Caco-2 (cell line): ENCODE results near the gene DEFB132. TPM values are rescaled to one million over a fixed set of nuclear protein-coding genes. Genes with fewer than 3 reads are reported as not detected.

ENCODE experiments used
- BruUV-seq: library from RNA; stranded (reverse); fragments of 400-500 nt; replicated peaks from 2 replicates; lab custom pipeline; 2021; lab: Mats Ljungman, UMichigan
- CTCF ChIA-PET: fragments of 300-600 bp; sonication (Branson Sonifier 250); formaldehyde crosslinking; loops from one replicate; lab custom pipeline; 2022; ENCODE audit warnings: antibody characterized with exemption; lab: Charles Lee
- POLR2A ChIA-PET: fragments of 300-600 bp; sonication (Branson Sonifier 250); formaldehyde crosslinking; loops from one replicate; lab custom pipeline; 2022; ENCODE audit warnings: antibody characterized with exemption; lab: Charles Lee
- DNase-seq, 2 experiments: peaks; one replicate each; pipeline versions ENCODE4 v3.0.0 to v3.0.0-alpha.2; 2020 to 2022
- H3K27me3 ChIP-seq: replicated peaks from 2 replicates; pipeline ENCODE4 v1.6.0; 2011; ENCODE audit warnings: low read length; ENCODE audit not compliant: control insufficient read depth, insufficient read depth
- H3K36me3 ChIP-seq: 2 replicates; pipeline ENCODE4 v1.5.1; 2011; ENCODE audit warnings: low read length; ENCODE audit not compliant: control insufficient read depth, insufficient read depth
- H3K4me1 ChIP-seq: fragments of 250-450 bp; sonication (Bioruptor Pico); 2 replicates; pipeline ENCODE4 v1.5.1; 2020; ENCODE audit warnings: mild to moderate bottlenecking
- H3K4me3 ChIP-seq: 2 replicates; pipeline ENCODE4 v1.5.1; 2011; ENCODE audit warnings: low read depth, mild to moderate bottlenecking, control low read depth, low read length
- H3K9me3 ChIP-seq: fragments of 250-450 bp; sonication (Bioruptor Pico); 2 replicates; pipeline ENCODE4 v1.5.1; 2020; ENCODE audit warnings: mild to moderate bottlenecking, moderate library complexity
- H3K27ac Mint-ChIP-seq: one replicate; pipeline ENCODE4 v1.8.0; 2022; ENCODE audit warnings: mixed read lengths; ENCODE audit not compliant: unreplicated experiment
- H3K27me3 Mint-ChIP-seq: one replicate; pipeline ENCODE4 v1.8.0; 2022; ENCODE audit warnings: mixed read lengths; ENCODE audit not compliant: insufficient read depth, unreplicated experiment
- H3K36me3 Mint-ChIP-seq: one replicate; pipeline ENCODE4 v1.8.0; 2022; ENCODE audit warnings: mild to moderate bottlenecking, mixed read lengths; ENCODE audit not compliant: insufficient read depth, unreplicated experiment
- H3K4me1 Mint-ChIP-seq: one replicate; pipeline ENCODE4 v1.8.0; 2022; ENCODE audit warnings: low read depth, mixed read lengths; ENCODE audit not compliant: unreplicated experiment
- H3K4me3 Mint-ChIP-seq: one replicate; pipeline ENCODE4 v1.8.0; 2022; ENCODE audit warnings: mild to moderate bottlenecking, moderate library complexity, mixed read lengths; ENCODE audit not compliant: unreplicated experiment
- H3K9me3 Mint-ChIP-seq: one replicate; pipeline ENCODE4 v1.8.0; 2022; ENCODE audit warnings: mixed read lengths; ENCODE audit not compliant: unreplicated experiment
- CTCF ChIP-seq, 2 experiments: fragments of 200-600 bp in 1 of 2; IDR thresholded peaks; 1 replicate in 1 of 2; 2 replicates in 1 of 2; pipeline versions ENCODE4 v1.5.1 to v1.8.0; 2011 to 2022; ENCODE audit warnings: antibody characterized with exemption in 1 of 2, control low read depth in 1 of 2, inconsistent platforms in 1 of 2, low read depth in 1 of 2, low read length in 1 of 2, mild to moderate bottlenecking in 1 of 2, moderate library complexity in 1 of 2; ENCODE audit not compliant: insufficient read depth in 1 of 2, severe bottlenecking in 1 of 2, unreplicated experiment in 1 of 2
- intact Hi-C: fragments of 100-400 bp; cut with micrococcal nuclease; formaldehyde crosslinking; loops from one replicate; pipeline ENCODE4 v1.10.0; 2022; ENCODE audit not compliant: unreplicated experiment
- total RNA-seq: library from RNA; stranded (reverse); gene quantifications from 2 replicates; pipeline ENCODE4 v1.2.3, GENCODE V29; 2022

Gene DEFB132
- total RNA-seq, 1 experiment from 2014 or later = not detected

GRCh38 chr20:289693-290083 lies 32.2 kb downstream of the DEFB132 start:
- no peaks in the 10 kb centered on the region for H3K9me3 ChIP-seq
- DNase-seq = no peak
- Mint-ChIP-seq H3K4me3 (no peak overlapping the region), H3K27ac (no peak overlapping the region), H3K4me1 (no peaks in the 10 kb centered on the region), H3K27me3 (no peaks in the 10 kb centered on the region), H3K36me3 (no peaks in the 10 kb centered on the region), H3K9me3 (no peaks in the 10 kb centered on the region)
- ChIA-PET CTCF (no interaction called here), POLR2A (no interaction called here)
- H3K4me1 ChIP-seq = peaks cover 20% of the 10 kb centered on the region
- TF ChIP-seq CTCF (IDR thresholded peaks at IDR 0.05; ENCODE audit: insufficient read depth in 1 of 2, low read depth in 1 of 2, low read length in 1 of 2, severe bottlenecking in 1 of 2, unreplicated experiment in 1 of 2) = no peak
- intact Hi-C loops = no loop called here
- peak overlapping the region; percentile 74 for H3K4me3 ChIP-seq
- BruUV-seq = TSS peak; percentile 46
- no peaks in the 10 kb centered on the region for H3K27me3 ChIP-seq
- no peaks in the 10 kb centered on the region for H3K36me3 ChIP-seq

GRCh38 chr20:290084-290831 lies 32.7 kb downstream of the DEFB132 start, which contains the start of gene C20orf96:
Gene C20orf96, minus strand, starts transcription at chr20:290750. Its CDS starts 140 bp downstream, at chr20:290610.
- peak within 1 kb of the TSS; percentile 74 for H3K4me3 ChIP-seq
- no peaks in the 10 kb centered on the region for H3K9me3 ChIP-seq
- intact Hi-C loops = no loop called here
- no peaks in the 10 kb centered on the region for H3K36me3 ChIP-seq
- H3K27me3 ChIP-seq = no peaks in the 10 kb centered on the region
- peak; percentile 93 for DNase-seq
- H3K4me1 ChIP-seq = peaks cover 20% of the 10 kb centered on the region
- ChIA-PET POLR2A (no interaction called here), CTCF (no interaction called here)
- peak; percentile 62 to 76 for TF ChIP-seq CTCF (IDR thresholded peaks at IDR 0.05; ENCODE audit: insufficient read depth in 1 of 2, low read depth in 1 of 2, low read length in 1 of 2, severe bottlenecking in 1 of 2, unreplicated experiment in 1 of 2)
- Mint-ChIP-seq H3K9me3 (no peaks in the 10 kb centered on the region), H3K36me3 (no peaks in the 10 kb centered on the region), H3K4me3 (no peak within 1 kb of the TSS), H3K4me1 (no peaks in the 10 kb centered on the region), H3K27ac (no peak within 1 kb of the TSS), H3K27me3 (no peaks in the 10 kb centered on the region)
- BruUV-seq = no TSS peak

- H3K36me3 Mint-ChIP-seq = peaks cover 26% of the 10 kb centered on the region
- Histone ChIP-seq H3K9me3 (no peaks in the 10 kb centered on the region), H3K27me3 (no peaks in the 10 kb centered on the region), H3K4me3 (no peak overlapping the region), H3K4me1 (peaks cover 28% of the 10 kb centered on the region), H3K36me3 (no peaks in the 10 kb centered on the region)
- H3K9me3 Mint-ChIP-seq = no peaks in the 10 kb centered on the region
- no peaks in the 10 kb centered on the region for H3K27me3 Mint-ChIP-seq
- DNase-seq = no peak
- TF ChIP-seq CTCF (IDR thresholded peaks at IDR 0.05; ENCODE audit: insufficient read depth in 1 of 2, low read depth in 1 of 2, low read length in 1 of 2, severe bottlenecking in 1 of 2, unreplicated experiment in 1 of 2) = no peak
- POLR2A ChIA-PET = no interaction called here
- H3K4me3 Mint-ChIP-seq = no peak overlapping the region
- H3K4me1 Mint-ChIP-seq = peaks cover 13% of the 10 kb centered on the region
- no peak overlapping the region for H3K27ac Mint-ChIP-seq
- BruUV-seq = no TSS peak
- intact Hi-C loops = no loop called here
- CTCF ChIA-PET = no interaction called here
Observed at GRCh38 chr20:294602-295001, 37.1 kb downstream of the DEFB132 start.
